ENCODE data around the gene ARHGEF26. TPM values are rescaled to one million over a fixed set of nuclear protein-coding genes. Genes with fewer than 3 reads are reported as not detected.
A peak's percentile ranks its signal among the peaks of the same experiment; 100 is the strongest.

The ARHGEF26 gene
- total and polyA plus RNA-seq, 2 experiments from 2014 or later: 9.4 to 16.9 TPM

GRCh38 chr3:154251610-154252009 is 130.4 kb downstream of the ARHGEF26 start:
- Mint-ChIP-seq H3K27me3 (ENCODE audit: insufficient read depth, low read depth, poor library complexity) (peaks cover 2% of the 10 kb centered on the region), H3K4me1 (peaks cover 17% of the 10 kb centered on the region), H3K36me3 (ENCODE audit: low read depth) (peaks cover 36% of the 10 kb centered on the region), H3K27ac (peak overlapping the region; percentile 9; the same call in 1 of the 2 replicates), H3K4me3 (no peak overlapping the region), H3K9me3 (no peaks in the 10 kb centered on the region)
- Histone ChIP-seq H3K4me3 (no peak overlapping the region), H3F3A (replicated peaks; ENCODE audit: low read depth) (no peaks in the 10 kb centered on the region; the same call in none of the 2 replicates), H3K36me3 (ENCODE audit: insufficient read depth) (peaks cover 10% of the 10 kb centered on the region; the same call in 1 of the 2 replicates), H3K9me2 (ENCODE audit: insufficient read depth) (no peaks in the 10 kb centered on the region), H3K27ac (ENCODE audit: low read depth) (no peak overlapping the region), H2AFZ (no peak overlapping the region), H3K4me2 (no peak overlapping the region), H3K79me2 (replicated peaks; ENCODE audit: insufficient read depth) (no peaks in the 10 kb centered on the region), H3K4me1 (ENCODE audit: insufficient read depth) (peaks cover 18% of the 10 kb centered on the region), H3K27me3 (ENCODE audit: insufficient read depth) (no peaks in the 10 kb centered on the region), H4K20me1 (replicated peaks; ENCODE audit: insufficient read depth) (no peaks in the 10 kb centered on the region)
- TF ChIP-seq REST (IDR thresholded peaks at IDR 0.05; ENCODE audit: unreplicated experiment): no peak
- TF ChIP-seq CREB1 (CRISPR knock-in tag; IDR thresholded peaks at IDR 0.05; ENCODE audit: low read depth): no peak
- no peak for TF ChIP-seq ETS1 (IDR thresholded peaks at IDR 0.05)
- TF ChIP-seq POLR2AphosphoS5 (IDR thresholded peaks at IDR 0.05; ENCODE audit: low read depth): no peak
- no peak for TF ChIP-seq JUNB (IDR thresholded peaks at IDR 0.05; ENCODE audit: unreplicated experiment)
- no peak for TF ChIP-seq ZNF462 (CRISPR knock-in tag; IDR thresholded peaks at IDR 0.05)
- no peak for TF ChIP-seq EZH2phosphoT487 (IDR thresholded peaks at IDR 0.05; ENCODE audit: unreplicated experiment)
- TF ChIP-seq STAT1 (IDR thresholded peaks at IDR 0.05; ENCODE audit: unreplicated experiment): no peak
- no peak for TF ChIP-seq EZH2 (IDR thresholded peaks at IDR 0.05; ENCODE audit: low read depth, unreplicated experiment)
- TF ChIP-seq ZNF114 (CRISPR knock-in tag; IDR thresholded peaks at IDR 0.05): no peak
- ATAC-seq (no peak), DNase-seq (ENCODE audit: low spot score) (no peak)

Measured in GM23338 (cell line).